Stimulated activated CD4-positive, alpha-beta T cell treated with anti-CD3 and anti-CD28 coated beads, Interleukin-1b, Interleukin-23, amount 100 ng/mL, for 4 hours (primary cell): ENCODE data around the gene NXNL2.

ENCODE experiments used
- DNase-seq, 2 donors: peaks; one replicate each; pipeline ENCODE4 v3.0.0-alpha.2; 2020; ENCODE audit warnings: low read depth in 2 of 2

NXNL2 gene

DNA sequence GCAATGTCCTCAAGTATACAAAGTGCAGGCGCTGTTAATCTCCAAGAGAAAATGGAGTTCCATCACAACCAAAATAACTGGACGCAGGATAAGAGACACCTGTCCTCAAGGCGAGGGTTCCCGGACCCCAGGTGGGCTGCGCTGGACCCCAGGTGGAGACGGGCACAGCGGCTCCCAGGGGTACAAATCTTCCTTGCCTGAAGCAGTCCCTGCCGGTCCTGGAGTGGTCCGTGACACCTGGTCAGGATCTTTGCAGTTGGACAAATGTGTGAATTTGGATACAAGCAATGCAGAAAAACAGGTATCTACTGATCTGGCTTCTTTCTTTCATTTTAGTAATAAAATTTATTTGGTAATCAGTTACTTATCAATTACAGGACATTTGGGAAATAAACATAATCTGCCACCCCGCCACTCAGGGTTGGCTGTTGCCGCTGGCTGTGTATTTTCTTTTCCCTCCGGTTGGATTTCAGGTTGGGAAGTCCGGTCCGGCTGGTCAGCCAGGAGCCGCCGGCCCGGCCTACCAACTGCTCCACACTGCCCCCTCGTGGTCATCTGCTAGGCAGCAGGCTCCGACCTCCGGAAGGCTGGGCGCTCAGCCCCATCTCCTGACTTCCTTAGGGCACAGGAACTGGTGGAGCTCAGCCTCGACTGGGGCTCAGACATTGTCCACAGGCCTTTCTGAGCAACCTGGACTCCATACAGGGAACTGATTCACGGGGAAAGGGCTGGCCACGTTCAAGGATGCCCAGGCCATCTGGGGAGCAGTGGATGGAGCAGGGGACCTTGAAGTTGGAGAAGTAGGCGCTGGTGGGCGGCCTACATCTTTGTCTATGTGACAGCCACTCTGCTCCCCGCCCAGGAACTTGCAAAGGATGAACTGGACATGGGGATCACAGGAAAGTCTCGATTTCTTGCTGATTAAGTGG lies 43.4 kb downstream of the NXNL2 start:
- DNase-seq: peak; percentile 57 to 58

DNA sequence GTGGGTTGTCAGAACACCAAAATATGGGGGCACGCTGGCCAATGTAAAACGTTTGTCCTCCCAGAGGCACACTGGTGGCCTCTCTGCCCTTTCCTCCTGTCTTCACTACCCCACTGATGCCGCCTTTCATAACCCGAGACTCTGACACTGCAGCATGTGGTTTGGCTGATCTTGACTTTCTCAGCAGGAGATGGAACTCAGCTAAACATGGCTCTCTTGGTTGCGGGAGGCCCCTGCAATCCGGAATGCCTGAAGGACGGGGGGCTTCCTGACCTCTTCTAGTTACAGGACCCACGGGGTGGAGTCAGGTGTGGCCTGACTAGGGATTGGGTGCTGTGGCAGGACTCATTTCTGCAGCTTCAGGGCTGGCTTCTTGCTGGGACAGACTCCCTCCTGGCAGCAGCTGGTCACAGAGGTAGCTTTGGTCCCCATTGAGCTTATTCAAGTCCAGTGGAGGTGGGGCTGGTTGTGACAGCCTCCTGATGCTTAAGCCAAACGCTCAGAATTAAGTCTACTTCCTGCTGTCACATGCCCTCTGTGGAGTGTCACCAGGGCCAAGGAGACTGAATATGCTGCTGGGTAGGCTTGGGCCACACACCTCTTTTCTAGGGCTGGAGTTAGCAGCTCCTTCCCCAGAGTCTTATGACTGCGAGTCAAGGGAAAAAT lies 44.2 kb downstream of the NXNL2 start:
- DNase-seq: no peak

DNA sequence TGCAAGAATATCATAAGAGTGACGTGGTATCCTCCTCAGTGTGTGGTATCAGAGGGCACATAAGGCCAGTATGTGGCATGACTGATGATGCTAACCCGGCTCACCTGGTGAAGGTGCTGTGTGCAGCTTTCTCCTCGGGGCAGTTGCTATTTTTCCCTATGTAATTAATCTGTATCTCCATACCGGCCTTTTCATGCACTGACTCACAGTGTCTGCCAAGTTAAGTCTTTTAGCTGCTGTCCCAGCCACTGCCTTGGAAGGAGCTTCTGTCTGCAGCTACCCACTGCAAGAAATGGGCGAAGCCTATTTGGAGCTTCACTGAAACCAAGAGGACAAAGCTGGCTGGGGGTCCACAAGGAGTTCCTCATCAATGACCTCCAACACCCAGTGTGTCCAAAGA lies 46.0 kb downstream of the NXNL2 start:
- DNase-seq: no peak

DNA sequence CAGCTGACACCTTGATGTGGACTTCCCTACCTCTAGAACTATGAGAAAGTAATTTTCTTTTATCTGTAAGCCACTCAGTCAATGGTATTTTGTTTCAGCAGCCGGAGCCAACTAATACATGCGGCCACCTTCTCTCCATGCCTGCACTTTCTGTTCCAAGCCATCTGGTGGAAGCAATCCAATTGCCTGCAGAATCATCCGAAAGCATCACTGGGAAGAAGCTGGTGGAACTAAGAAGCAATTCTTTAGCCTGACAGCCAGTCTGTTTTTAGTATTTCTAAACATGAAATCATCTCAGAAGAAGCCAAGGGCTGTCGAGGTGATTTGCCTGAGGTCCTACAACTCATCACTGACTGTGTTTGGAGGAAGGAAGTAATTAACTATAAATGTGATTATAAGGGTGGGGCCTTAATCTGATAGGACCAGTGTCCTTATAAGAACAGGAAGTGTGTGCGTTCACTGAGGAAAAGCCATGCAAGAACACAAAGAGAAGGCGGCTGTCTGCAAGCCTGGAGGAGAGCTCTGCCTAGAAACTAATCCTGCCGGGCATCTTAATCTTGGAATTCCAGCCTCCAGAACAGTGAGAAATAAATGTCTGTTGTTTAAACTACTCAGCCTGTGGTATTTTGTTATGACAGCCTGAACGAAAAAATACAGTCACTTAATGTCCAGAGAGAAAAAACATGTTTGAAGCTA lies 49.1 kb downstream of the NXNL2 start:
- no peak for DNase-seq

DNA sequence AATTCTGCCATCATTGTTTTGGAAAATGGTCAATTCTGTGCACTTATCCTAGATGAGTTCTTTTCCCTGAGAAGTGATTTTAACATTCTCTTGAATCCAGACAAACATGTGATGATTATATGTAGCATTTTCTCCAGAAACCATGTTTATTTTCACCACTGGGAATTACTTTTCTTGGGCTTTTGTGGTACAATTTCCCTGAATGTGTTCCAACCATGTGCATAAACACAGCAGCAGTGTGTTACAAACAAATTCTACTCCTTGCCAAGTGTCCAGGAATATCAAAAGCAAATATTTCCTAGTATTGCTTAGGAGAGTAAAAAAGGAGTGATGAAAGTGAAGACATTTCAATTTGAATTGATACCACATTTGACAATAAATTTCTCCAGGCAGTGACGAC lies 50.4 kb downstream of the NXNL2 start:
- DNase-seq: no peak

DNA sequence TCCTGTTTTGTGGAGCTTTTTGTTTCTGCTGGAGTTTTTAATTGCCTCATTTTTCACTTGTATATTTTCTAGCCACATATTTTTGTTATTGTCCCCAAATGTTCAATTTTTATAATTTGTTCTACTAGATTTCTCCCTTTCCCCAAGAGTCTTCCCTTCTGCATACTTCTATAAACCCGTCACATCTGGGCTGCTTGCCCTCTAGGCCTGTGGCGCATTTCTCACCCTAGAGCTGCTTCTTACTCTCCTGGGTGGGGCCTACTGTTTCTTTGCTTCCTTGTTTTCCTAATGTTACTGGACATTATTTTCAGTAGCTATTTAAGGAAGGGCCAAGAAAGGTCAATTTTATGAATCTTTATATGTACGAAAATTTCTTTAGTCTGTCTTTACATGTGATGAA lies 51.5 kb downstream of the NXNL2 start:
- DNase-seq: no peak

DNA sequence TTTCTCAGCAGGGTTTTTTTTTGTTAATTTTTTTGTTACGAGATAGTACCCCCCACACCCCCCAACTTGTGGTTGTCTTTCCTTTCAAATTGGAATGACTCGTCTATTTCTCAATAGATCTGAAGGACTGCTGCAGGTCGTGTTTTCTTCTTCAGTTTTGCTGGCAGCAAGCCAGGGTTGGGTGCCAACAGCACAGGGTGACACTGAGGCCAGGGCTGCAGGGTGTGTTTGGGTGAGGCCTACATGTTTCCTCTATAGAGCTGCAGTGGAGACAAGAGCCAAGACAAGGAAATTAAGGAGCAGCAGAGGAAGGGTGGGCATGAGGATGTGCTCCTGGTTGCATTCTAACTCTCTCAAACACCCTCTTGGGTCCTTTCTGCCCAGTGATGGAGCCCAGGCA lies 52.2 kb downstream of the NXNL2 start:
- DNase-seq: no peak

DNA sequence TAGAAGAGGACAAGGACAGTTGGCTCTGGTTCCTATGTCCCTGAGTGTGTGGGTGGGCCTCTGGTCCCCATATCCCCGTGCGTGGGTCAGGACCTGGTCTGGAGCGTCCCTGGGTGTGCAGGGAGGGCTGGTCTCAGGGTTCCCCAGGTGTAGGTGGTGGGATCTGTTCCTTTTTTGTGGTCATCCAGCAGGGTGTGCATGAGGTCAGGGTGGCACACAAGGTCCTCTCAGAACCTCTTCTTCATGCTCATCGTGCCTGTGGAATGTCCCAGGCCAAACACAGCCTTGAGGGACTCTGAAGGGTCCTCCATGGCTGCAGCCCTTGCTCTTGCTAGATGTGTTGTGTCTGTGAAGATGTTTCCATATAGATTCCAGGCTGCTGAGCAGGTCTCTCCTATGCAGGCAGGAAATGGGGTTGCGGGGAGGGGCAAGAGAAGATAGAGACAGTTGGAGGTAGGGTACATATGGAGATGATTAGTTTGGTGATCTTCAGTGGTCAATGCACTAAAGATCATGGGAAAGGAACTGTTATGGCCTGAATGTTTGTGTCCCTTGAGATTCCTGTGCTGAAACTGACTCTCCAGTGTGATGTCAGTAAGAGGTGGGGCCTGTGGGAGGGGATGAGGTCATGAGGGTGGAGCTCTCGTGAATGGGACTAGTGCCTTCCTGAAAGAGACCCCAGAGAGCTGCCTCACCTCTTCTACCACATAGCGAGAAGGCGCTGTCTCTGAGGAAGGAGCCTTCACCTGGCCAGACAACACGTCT lies 53.1 kb downstream of the NXNL2 start:
- DNase-seq: no peak

DNA sequence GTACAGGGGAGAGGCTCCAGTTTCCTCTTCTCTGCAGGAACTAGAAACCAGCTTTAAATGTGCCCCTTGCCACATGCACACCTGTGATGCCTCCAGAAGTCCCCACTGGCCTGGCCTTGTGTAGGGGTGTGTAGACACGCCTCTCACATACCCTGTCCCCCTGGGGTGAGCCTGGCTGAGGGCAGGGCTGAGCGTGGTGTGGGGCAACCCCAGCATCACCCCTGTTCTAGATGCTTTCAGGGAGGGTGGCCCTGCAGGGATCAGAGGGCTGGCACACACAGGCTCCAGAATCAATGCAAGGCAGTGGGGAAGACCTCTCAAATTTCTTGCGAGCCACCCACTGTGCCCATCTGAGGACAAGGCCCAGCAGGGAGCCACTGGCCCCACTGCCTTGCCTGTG lies 54.7 kb downstream of the NXNL2 start:
- no peak for DNase-seq

DNA sequence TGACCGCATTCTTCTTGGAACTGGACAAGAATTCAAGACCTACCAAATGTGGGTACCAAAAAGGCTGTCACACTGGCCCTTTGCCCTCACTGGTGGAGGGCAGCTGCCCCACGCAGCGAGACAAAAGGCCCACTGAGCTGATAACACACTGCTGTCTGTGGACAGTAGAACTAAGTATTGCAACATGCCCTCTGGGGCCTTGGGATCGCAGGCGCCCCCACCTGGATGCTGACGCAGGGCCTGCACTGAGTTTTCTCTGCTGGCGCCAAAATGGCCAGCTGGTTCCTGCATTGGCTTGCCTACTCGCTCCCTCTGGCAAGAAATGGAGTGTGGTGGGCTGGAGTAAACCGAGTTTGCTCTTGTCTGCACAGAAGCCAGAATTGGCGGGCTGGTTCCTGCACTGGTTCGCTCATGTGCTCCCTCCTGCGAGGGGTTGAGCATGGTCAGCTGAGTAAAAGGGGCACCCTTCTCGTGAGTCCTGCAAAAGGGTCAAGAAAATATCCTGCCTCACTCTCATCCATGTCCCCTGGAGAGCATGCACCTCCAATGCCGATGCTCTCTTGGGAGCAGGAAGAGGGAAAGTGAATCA lies 55.7 kb downstream of the NXNL2 start:
- no peak for DNase-seq

DNA sequence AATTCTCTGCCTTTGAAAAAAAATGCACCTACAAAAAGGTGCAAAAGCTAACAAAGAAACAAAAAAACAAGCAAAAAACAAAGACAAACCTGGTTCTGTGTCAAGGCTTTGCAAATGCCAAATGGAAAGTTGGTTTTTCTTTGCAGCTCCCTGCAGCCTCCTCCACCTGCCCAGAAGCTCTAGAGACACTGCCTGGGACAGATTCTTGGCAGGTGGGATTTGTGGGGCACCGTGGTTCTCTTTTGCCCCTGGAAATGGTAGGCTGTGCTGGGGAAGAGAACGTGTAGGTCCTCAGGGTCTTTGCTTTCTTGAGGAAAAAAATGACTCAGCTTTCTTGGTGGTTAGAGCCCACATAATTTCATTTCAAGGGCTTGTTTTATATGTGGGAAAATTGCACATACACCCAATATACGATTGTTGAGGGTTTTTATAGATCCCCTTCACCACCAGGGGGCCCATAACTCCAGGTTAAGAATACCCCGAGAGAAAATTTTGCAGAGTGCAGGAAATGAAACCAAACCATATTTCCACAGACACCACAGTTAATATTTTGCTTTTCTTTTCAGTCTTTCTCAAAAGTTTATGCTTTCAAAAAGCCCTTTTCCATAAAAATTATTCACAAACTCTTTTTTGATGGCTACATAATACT lies 58.7 kb downstream of the NXNL2 start:
- DNase-seq: peak; percentile 28 to 34
